ENCODE results near the gene DNPH1. TPM values are rescaled to one million over a fixed set of nuclear protein-coding genes. Genes with fewer than 3 reads are reported as not detected.

DNPH1 gene
- total and polyA plus RNA-seq, 10 of the 15 experiments (the other 5 are each of a cell fraction or from before 2014, with no cell fraction given): 7.0 to 136 (median 67.7) TPM

GRCh38 chr6:43193929-43194328, 35.4 kb downstream of the DNPH1 start:
- BruUV-seq (replicated peaks): no TSS peak
- Histone ChIP-seq H3K27me3 (replicated peaks in 1 of 2; ENCODE audit: control insufficient read depth in 2 of 2, insufficient read depth in 2 of 2, low read length in 1 of 2) (no peaks in the 10 kb centered on the region), H3K4me2 (ENCODE audit: control insufficient read depth, insufficient read depth) (no peak overlapping the region), H3K79me2 (ENCODE audit: control insufficient read depth, insufficient read depth, low read length) (no peaks in the 10 kb centered on the region), H3K27ac (ENCODE audit: control insufficient read depth, insufficient read depth) (no peak overlapping the region), H3K4me3 (no peak overlapping the region), H3K36me3 (ENCODE audit: control insufficient read depth in 2 of 2, insufficient read depth in 2 of 2, low read length in 1 of 2) (peaks cover 2 to 12% of the 10 kb centered on the region in 2 experiments), H4K20me1 (ENCODE audit: control insufficient read depth, insufficient read depth) (no peaks in the 10 kb centered on the region), H2AFZ (ENCODE audit: control insufficient read depth, low read depth, low read length) (no peak overlapping the region), H3K9me3 (replicated peaks; ENCODE audit: control insufficient read depth, insufficient read depth, low read length) (no peaks in the 10 kb centered on the region), H3K9ac (ENCODE audit: control insufficient read depth, insufficient read depth, low read length) (no peak overlapping the region), H3K4me1 (ENCODE audit: control insufficient read depth, insufficient read depth, low read length) (no peaks in the 10 kb centered on the region)
- in situ Hi-C loops (cut with MboI): no loop called here
- ChIA-PET POLR2A (no interaction called here), RAD21 (ENCODE audit: unreplicated experiment) (no interaction called here), SMC1A (ENCODE audit: uncharacterized antibody, unreplicated experiment) (no interaction called here), CTCF (no interaction called here)
- ATAC-seq (no peak), DNase-seq (ENCODE audit: low read depth, low spot score) (no peak), FAIRE-seq (no peak)
- 94% methylated on average over 5 of the region's 5 CpGs for WGBS (ENCODE audit: insufficient coverage, insufficient replicate concordance, low lambda C conversion rate, missing lambda C conversion rate)
- intact Hi-C loops (cut with micrococcal nuclease; ENCODE audit: unreplicated experiment): no loop called here
- TF ChIP-seq EGR1 (IDR thresholded peaks at IDR 0.05; ENCODE audit: borderline replicate concordance in 1 of 2, low read depth in 2 of 2, low read length in 2 of 2): no peak
- no peak for TF ChIP-seq HDAC2 (IDR thresholded peaks at IDR 0.05)
- TF ChIP-seq POLR2AphosphoS2 (IDR thresholded peaks at IDR 0.05; ENCODE audit: low read depth, low read length): no peak
- TF ChIP-seq IRF5 (IDR thresholded peaks at IDR 0.05; ENCODE audit: borderline replicate concordance): no peak
- TF ChIP-seq SIX5 (IDR thresholded peaks at IDR 0.05; ENCODE audit: low read depth, low read length, severe bottlenecking): no peak
- TF ChIP-seq ATF7 (IDR thresholded peaks at IDR 0.05; ENCODE audit: low read depth): no peak
- no peak for TF ChIP-seq REST (IDR thresholded peaks at IDR 0.05; ENCODE audit: low read depth, low read length)
